GM12892 (cell line): ENCODE data around the gene TAF15.

Experiments
- POLR2AphosphoS5 ChIP-seq: IDR thresholded peaks from 2 replicates; pipeline ENCODE4 v1.6.1; 2011; ENCODE audit warnings: low read depth, low read length, control low read depth
- TAF1 ChIP-seq: IDR thresholded peaks from 2 replicates; pipeline ENCODE4 v1.6.1; 2011; ENCODE audit warnings: low read depth, mild to moderate bottlenecking, control low read depth, low read length, borderline replicate concordance

GRCh38 chr17:35877345-35878029 is 68.2 kb downstream of the TAF15 start:
- TF ChIP-seq POLR2AphosphoS5 (no peak), TAF1 (no peak)
